HL-60 (cell line): ENCODE data around the gene MAP2K5.
"Not testable (repeated sequence)": the region's sequence is repeated elsewhere in the genome, so short reads cannot be mapped to it uniquely, and the experiment has no call there.

Experiments used
- DNase-seq, 2 experiments: peaks; one replicate each; pipeline ENCODE4 v3.0.0-alpha.2; 2010 to 2020; ENCODE audit warnings: low read depth in 1 of 2, low spot score in 1 of 2
- H3K27ac ChIP-seq: fragments of 250-450 bp; sonication (Bioruptor Pico); replicated peaks from 2 replicates; pipeline ENCODE4 v1.5.1; 2020; ENCODE audit warnings: mild to moderate bottlenecking, moderate library complexity
- H3K27me3 ChIP-seq: fragments of 250-450 bp; sonication (Bioruptor Pico); 2 replicates; pipeline ENCODE4 v1.5.1; 2021; ENCODE audit warnings: mild to moderate bottlenecking, moderate library complexity; ENCODE audit not compliant: insufficient read depth, poor library complexity, severe bottlenecking
- H3K4me3 ChIP-seq: replicated peaks from 2 replicates; pipeline ENCODE4 v1.5.1; 2011; ENCODE audit warnings: mild to moderate bottlenecking, control low read depth, low read length; ENCODE audit not compliant: insufficient read depth
- GABPA ChIP-seq: IDR thresholded peaks from 2 replicates; pipeline ENCODE4 v1.6.1; 2012; ENCODE audit warnings: low read depth
- POLR2AphosphoS5 ChIP-seq: IDR thresholded peaks from 2 replicates; pipeline ENCODE4 v1.6.1; 2012; ENCODE audit warnings: low read depth
- REST ChIP-seq: IDR thresholded peaks from 2 replicates; pipeline ENCODE4 v1.6.1; 2012; ENCODE audit warnings: low read depth; ENCODE audit not compliant: insufficient replicate concordance
- SPI1 ChIP-seq: IDR thresholded peaks from 2 replicates; pipeline ENCODE4 v1.6.1; 2012; ENCODE audit warnings: low read depth, mild to moderate bottlenecking, borderline replicate concordance
- TF ChIP-seq, protein P1 (sequence below): IDR thresholded peaks from one replicate; pipeline ENCODE4 v1.5.1; 2011; ENCODE audit warnings: low read length, control low read depth, inconsistent platforms; ENCODE audit not compliant: insufficient read depth

Gene MAP2K5

GRCh38 chr15:67618297-67618696 lies 75.8 kb downstream of the MAP2K5 start:
- H3K27me3 ChIP-seq: no peaks in the 10 kb centered on the region
- DNase-seq: no peak
- no peak for TF ChIP-seq REST
- TF ChIP-seq, protein P1, sequence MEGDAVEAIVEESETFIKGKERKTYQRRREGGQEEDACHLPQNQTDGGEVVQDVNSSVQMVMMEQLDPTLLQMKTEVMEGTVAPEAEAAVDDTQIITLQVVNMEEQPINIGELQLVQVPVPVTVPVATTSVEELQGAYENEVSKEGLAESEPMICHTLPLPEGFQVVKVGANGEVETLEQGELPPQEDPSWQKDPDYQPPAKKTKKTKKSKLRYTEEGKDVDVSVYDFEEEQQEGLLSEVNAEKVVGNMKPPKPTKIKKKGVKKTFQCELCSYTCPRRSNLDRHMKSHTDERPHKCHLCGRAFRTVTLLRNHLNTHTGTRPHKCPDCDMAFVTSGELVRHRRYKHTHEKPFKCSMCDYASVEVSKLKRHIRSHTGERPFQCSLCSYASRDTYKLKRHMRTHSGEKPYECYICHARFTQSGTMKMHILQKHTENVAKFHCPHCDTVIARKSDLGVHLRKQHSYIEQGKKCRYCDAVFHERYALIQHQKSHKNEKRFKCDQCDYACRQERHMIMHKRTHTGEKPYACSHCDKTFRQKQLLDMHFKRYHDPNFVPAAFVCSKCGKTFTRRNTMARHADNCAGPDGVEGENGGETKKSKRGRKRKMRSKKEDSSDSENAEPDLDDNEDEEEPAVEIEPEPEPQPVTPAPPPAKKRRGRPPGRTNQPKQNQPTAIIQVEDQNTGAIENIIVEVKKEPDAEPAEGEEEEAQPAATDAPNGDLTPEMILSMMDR: no peak
- no peak for TF ChIP-seq POLR2AphosphoS5
- no peak for TF ChIP-seq GABPA
- TF ChIP-seq SPI1: no peak
- no peak overlapping the region for H3K4me3 ChIP-seq
- no peak overlapping the region for H3K27ac ChIP-seq

DNA sequence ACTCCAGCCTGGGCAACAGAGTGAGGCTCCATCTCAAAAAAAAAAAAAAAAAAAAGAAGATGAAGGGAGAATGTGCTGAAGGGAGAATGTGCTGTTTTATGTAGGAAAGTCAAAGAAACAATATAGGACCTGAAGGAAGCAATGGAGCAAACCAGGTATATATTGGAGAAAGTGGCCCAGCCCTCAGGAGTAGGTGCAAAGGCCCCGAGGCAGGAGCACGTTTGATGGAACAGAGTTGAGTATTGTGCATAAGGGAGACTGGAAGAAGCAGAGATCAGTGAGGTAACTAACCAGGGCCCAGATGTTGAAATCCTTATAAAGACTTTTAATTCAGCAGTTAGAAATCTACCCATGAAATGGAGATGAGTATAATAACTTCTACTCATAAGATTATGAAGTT lies 79.6 kb downstream of the MAP2K5 start:
- DNase-seq: no peak
- Histone ChIP-seq H3K27me3 (no peaks in the 10 kb centered on the region), H3K4me3 (no peak overlapping the region), H3K27ac (no peak overlapping the region)
- no peak for TF ChIP-seq POLR2AphosphoS5
- TF ChIP-seq SPI1: no peak
- no peak for TF ChIP-seq GABPA
- TF ChIP-seq, protein P1: no peak
- TF ChIP-seq REST: no peak

DNA sequence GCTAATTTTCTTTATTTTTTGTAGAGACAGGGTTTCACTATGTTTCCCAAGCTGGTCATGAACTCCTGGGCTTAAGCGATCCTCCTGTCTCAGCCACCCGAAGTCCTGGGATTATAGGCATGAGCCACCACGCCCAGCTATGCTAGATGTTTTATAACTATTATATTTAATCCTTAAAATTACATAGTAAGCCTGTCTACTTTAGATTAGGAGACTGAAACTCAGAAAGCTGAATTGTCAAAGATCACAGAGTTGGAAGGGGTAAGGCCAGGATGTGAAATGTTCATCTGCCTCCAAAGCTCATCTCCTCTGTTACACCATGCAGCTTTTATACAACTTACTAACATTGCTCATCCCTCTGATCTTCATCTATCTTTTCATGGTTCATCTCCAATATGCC lies 89.8 kb downstream of the MAP2K5 start:
- TF ChIP-seq POLR2AphosphoS5 (no peak), REST (no peak), SPI1 (no peak)
- TF ChIP-seq, protein P1: no peak
- Histone ChIP-seq H3K4me3 (no peak overlapping the region), H3K27me3 (no peaks in the 10 kb centered on the region), H3K27ac (no peak overlapping the region)
- no peak for DNase-seq

DNA sequence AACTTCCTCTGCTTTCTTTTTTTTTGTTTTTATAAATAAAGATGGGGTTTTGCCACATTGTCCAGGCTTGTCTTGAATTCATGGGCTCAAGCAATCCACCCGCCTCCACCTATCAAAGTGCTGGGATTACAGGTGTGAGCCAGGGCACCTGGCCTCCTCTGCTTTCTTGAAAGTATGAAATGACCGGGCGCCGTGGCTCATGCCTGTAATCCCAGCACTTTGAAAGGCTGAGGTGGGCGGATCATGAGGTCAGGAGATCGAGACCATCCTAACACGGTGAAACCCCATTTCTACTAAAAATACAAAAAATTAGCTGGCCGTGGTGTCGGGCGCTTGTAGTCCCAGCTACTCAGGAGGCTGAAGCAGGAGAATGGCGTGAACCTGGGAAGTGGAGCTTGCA lies 93.4 kb downstream of the MAP2K5 start:
- not testable (repeated sequence) for DNase-seq, H3K27me3 ChIP-seq, H3K27ac ChIP-seq, H3K4me3 ChIP-seq
